Measurements from ENCODE around the gene DDX46.
"Not testable (repeated sequence)": the region's sequence is repeated elsewhere in the genome, so short reads cannot be mapped to it uniquely, and the experiment has no call there.

The DDX46 gene

GRCh38 chr5:134784946-134785620 is 26.5 kb downstream of the DDX46 start:
- FAIRE-seq = no peak

- no peak for FAIRE-seq
These were observed 29.1 kb downstream of the DDX46 start for GRCh38 chr5:134787692-134788091.

- FAIRE-seq = no peak
These were observed 33.0 kb downstream of the DDX46 start for GRCh38 chr5:134791580-134791979.

GRCh38 chr5:134792286-134792685 is 33.7 kb downstream of the DDX46 start:
- no peak for FAIRE-seq

GRCh38 chr5:134793111-134793510 is 34.5 kb downstream of the DDX46 start:
- no peak for FAIRE-seq

- no peak for FAIRE-seq
These were observed 35.5 kb downstream of the DDX46 start for GRCh38 chr5:134794082-134794481.

GRCh38 chr5:134794819-134795218 is 36.2 kb downstream of the DDX46 start:
- FAIRE-seq = no peak

GRCh38 chr5:134798468-134798867 is 39.9 kb downstream of the DDX46 start:
- no peak for FAIRE-seq

- FAIRE-seq = no peak
These were observed 45.2 kb downstream of the DDX46 start for GRCh38 chr5:134803821-134804220.

GRCh38 chr5:134813407-134813806 is 54.8 kb downstream of the DDX46 start:
- FAIRE-seq = no peak

GRCh38 chr5:134813827-134814226 is 55.2 kb downstream of the DDX46 start:
- FAIRE-seq = no peak

GRCh38 chr5:134817006-134817405 is 58.4 kb downstream of the DDX46 start:
- no peak for FAIRE-seq

GRCh38 chr5:134818776-134819175 is 60.2 kb downstream of the DDX46 start:
- no peak for FAIRE-seq

GRCh38 chr5:134819407-134819963 is 60.9 kb downstream of the DDX46 start:
- no peak for FAIRE-seq

- FAIRE-seq = no peak
These were observed 63.3 kb downstream of the DDX46 start for GRCh38 chr5:134821841-134822240.

- FAIRE-seq = no peak
These were observed 66.1 kb downstream of the DDX46 start for GRCh38 chr5:134824681-134825080.

GRCh38 chr5:134825212-134825611 is 66.6 kb downstream of the DDX46 start:
- FAIRE-seq = no peak

GRCh38 chr5:134833340-134834032 is 74.9 kb downstream of the DDX46 start:
- FAIRE-seq = no peak

GRCh38 chr5:134835623-134836022 is 77.0 kb downstream of the DDX46 start:
- no peak for FAIRE-seq

- no peak for FAIRE-seq
These were observed 79.1 kb downstream of the DDX46 start for GRCh38 chr5:134837530-134838181.

GRCh38 chr5:134838361-134838760 is 79.8 kb downstream of the DDX46 start:
- not testable (repeated sequence) for FAIRE-seq

GRCh38 chr5:134840811-134841210 is 82.2 kb downstream of the DDX46 start:
- FAIRE-seq = no peak

GRCh38 chr5:134844252-134844651 is 85.7 kb downstream of the DDX46 start:
- no peak for FAIRE-seq

- FAIRE-seq = no peak
These were observed 86.8 kb downstream of the DDX46 start for GRCh38 chr5:134845335-134845851.
